Measurements from ENCODE around the gene FOXL1. TPM values are rescaled to one million over a fixed set of nuclear protein-coding genes. Genes with fewer than 3 reads are reported as not detected.

The FOXL1 gene
- total and polyA plus RNA-seq, 9 of the 15 experiments (the other 6 are each of a cell fraction or from before 2014, with no cell fraction given): not detected

DNA sequence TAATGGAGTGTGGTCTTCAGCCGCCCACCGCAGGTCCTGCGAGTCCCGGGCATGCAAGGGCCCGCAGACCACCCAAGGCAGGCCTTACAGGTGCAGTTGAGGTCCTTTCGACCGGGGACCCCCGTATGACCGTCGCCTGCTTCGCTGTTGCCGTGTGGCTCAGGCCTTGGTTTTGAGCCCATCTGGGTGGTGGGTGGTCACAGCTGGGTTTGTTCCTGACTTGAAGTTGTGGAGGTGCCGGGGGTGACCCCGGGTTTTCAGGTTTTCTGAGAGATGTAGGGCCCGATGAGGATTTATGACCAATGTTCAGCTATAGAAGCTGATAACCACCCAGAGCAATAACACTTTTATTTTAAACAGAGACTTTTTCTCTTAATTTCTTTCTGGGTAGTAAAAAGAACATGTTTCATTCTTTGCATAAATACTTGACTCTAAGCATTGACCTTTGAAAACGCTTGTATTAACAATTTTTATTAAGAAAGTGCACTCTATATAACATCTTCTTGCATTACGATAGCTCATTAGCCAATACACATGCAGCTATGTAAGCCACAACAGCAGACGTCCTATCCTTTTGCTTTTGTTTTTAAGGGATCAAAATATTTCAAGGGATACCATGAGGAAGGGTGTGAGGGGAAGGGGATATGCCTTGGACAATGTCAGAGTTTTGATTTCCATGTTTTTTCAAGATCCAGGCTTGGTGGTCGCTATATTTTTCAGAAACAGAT is 1.9 kb downstream of the FOXL1 start:
- Histone ChIP-seq H3K9ac (ENCODE audit: insufficient read depth in 1 of 2, low read depth in 2 of 2, low read length in 2 of 2) (no peak overlapping the region), H3K36me3 (ENCODE audit: control insufficient read depth, insufficient read depth, low read length) (no peaks in the 10 kb centered on the region), H3K79me2 (ENCODE audit: control insufficient read depth, insufficient read depth, low read length) (no peaks in the 10 kb centered on the region), H4K20me1 (replicated peaks; ENCODE audit: control insufficient read depth, insufficient read depth, low read length) (peaks cover 4% of the 10 kb centered on the region; the same call in 1 of the 2 replicates), H2AFZ (ENCODE audit: low read depth, low read length) (no peak overlapping the region), H3K4me2 (ENCODE audit: insufficient read depth, low read length) (no peak overlapping the region), H3K27ac (ENCODE audit: extremely low read depth, low read depth, low read length) (no peak overlapping the region), H3K27me3 (ENCODE audit: control insufficient read depth in 2 of 2, insufficient read depth in 2 of 2, low read length in 2 of 2) (peaks cover 33 to 53% of the 10 kb centered on the region in 2 experiments), H3K4me1 (replicated peaks in 1 of 2; ENCODE audit: control insufficient read depth in 2 of 2, insufficient read depth in 2 of 2, low read length in 2 of 2) (peaks cover 0 to 19% of the 10 kb centered on the region in 2 experiments; a peak in 3 of 5 replicates), H3K9me3 (replicated peaks; ENCODE audit: control insufficient read depth, insufficient read depth, low read depth, low read length) (no peaks in the 10 kb centered on the region), H3K9me1 (ENCODE audit: control insufficient read depth, insufficient read depth, low read length) (no peaks in the 10 kb centered on the region), H3K4me3 (no peak overlapping the region)
- ChIA-PET CTCF (ENCODE audit: low intra/inter-chr PET ratio) (no interaction called here), POLR2A (interaction anchor here (0.6 kb wide), 1 partner anchor 56 kb away, joined by 3 read pairs; no protein-coding TSS in a partner anchor)
- no peak for ATAC-seq
- no peak for FAIRE-seq
- no peak for DNase-seq (ENCODE audit: extremely low read depth in 1 of 4, low spot score in 3 of 4)
- intact Hi-C loops (cut with micrococcal nuclease): no loop called here
- no peak for TF ChIP-seq ZNF699 (CRISPR knock-in tag; IDR thresholded peaks at IDR 0.05; ENCODE audit: insufficient replicate concordance)
- WGBS (ENCODE audit: insufficient coverage, low coverage, missing lambda C conversion rate): 8% methylated on average over 13 of the region's 19 CpGs
- in situ Hi-C loops (cut with MboI): no loop called here
- no TSS peak for BruUV-seq (replicated peaks)

DNA sequence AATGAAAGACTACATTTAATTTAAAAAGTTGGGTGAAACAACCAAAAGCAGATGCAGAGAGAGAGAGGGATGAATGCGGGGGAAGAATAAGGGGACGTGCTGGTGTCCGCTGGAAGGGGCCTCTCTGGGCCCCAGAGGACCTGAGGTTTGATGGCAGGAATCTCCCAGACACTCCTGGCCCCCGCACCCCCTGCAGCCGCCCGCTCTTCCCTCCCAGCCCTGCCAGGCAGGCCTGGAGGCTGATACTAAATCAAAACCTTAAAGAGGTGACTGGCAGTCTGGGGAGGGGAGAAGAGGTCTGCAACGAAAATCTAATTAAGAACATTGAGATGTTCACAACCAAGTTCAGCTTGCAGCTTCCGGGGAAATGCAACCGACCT is 2.4 kb downstream of the FOXL1 start:
- Histone ChIP-seq H3K4me1 (replicated peaks in 1 of 2; ENCODE audit: control insufficient read depth in 2 of 2, insufficient read depth in 2 of 2, low read length in 2 of 2) (peaks cover 0 to 15% of the 10 kb centered on the region in 2 experiments; a peak in 3 of 5 replicates), H3K79me2 (ENCODE audit: control insufficient read depth, insufficient read depth, low read length) (no peaks in the 10 kb centered on the region), H3K27ac (ENCODE audit: extremely low read depth, low read depth, low read length) (no peak overlapping the region), H3K9me1 (ENCODE audit: control insufficient read depth, insufficient read depth, low read length) (no peaks in the 10 kb centered on the region), H3K9me3 (replicated peaks; ENCODE audit: control insufficient read depth, insufficient read depth, low read depth, low read length) (no peaks in the 10 kb centered on the region), H3K4me3 (no peak overlapping the region), H3K4me2 (ENCODE audit: insufficient read depth, low read length) (no peak overlapping the region), H2AFZ (ENCODE audit: low read depth, low read length) (no peak overlapping the region), H3K27me3 (ENCODE audit: control insufficient read depth in 2 of 2, insufficient read depth in 2 of 2, low read length in 2 of 2) (peaks cover 33 to 53% of the 10 kb centered on the region in 2 experiments), H3K36me3 (ENCODE audit: control insufficient read depth, insufficient read depth, low read length) (no peaks in the 10 kb centered on the region), H4K20me1 (replicated peaks; ENCODE audit: control insufficient read depth, insufficient read depth, low read length) (0 out of 2 replicates have a peak, but pooled peaks cover 4% of the 10 kb centered on the region), H3K9ac (ENCODE audit: insufficient read depth in 1 of 2, low read depth in 2 of 2, low read length in 2 of 2) (no peak overlapping the region)
- no peak for FAIRE-seq
- no peak for ATAC-seq
- in situ Hi-C loops (cut with MboI): no loop called here
- BruUV-seq (replicated peaks): no TSS peak
- ChIA-PET CTCF (ENCODE audit: low intra/inter-chr PET ratio) (no interaction called here), POLR2A (interaction anchor here (0.6 kb wide), 1 partner anchor 56 kb away, joined by 3 read pairs; no protein-coding TSS in a partner anchor)
- intact Hi-C loops (cut with micrococcal nuclease): no loop called here
- no peak for DNase-seq (ENCODE audit: extremely low read depth in 1 of 4, low spot score in 3 of 4)
- WGBS (ENCODE audit: insufficient coverage, low coverage, missing lambda C conversion rate): 5% methylated on average over 7 of the region's 9 CpGs
- TF ChIP-seq POLR2AphosphoS5 (IDR thresholded peaks at IDR 0.05; ENCODE audit: control insufficient read depth, insufficient read depth, low read depth, low read length) (no peak), ZNF282 (CRISPR knock-in tag; IDR thresholded peaks at IDR 0.05) (no peak), CBX8 (IDR thresholded peaks at IDR 0.05; ENCODE audit: borderline replicate concordance, extremely low read depth, low read depth, low read length, poor library complexity, severe bottlenecking) (no peak), ILK (tag; IDR thresholded peaks at IDR 0.05; ENCODE audit: borderline replicate concordance, low read depth) (no peak), NRF1 (conservative IDR thresholded peaks at IDR 0.05 in 1 of 2, IDR thresholded peaks at IDR 0.05 in 1 of 2) (no peak), C11orf30 (IDR thresholded peaks at IDR 0.05; ENCODE audit: low read depth) (no peak), HDAC6 (IDR thresholded peaks at IDR 0.05; ENCODE audit: low read depth, low read length) (no peak), CCAR2 (IDR thresholded peaks at IDR 0.05; ENCODE audit: low read depth, low read length) (no peak), FOXA1 (IDR thresholded peaks at IDR 0.05; ENCODE audit: borderline replicate concordance) (no peak), ZNF175 (CRISPR knock-in tag; IDR thresholded peaks at IDR 0.05; ENCODE audit: low read depth) (no peak), SLC30A9 (CRISPR knock-in tag; IDR thresholded peaks at IDR 0.05) (no peak), ZBED1 (IDR thresholded peaks at IDR 0.05) (no peak), ARID3A (IDR thresholded peaks at IDR 0.05; ENCODE audit: borderline replicate concordance, low read depth, low read length) (no peak)

Measured in K562 (cell line).